SK-N-SH (cell line): ENCODE data around the gene SORL1.

Source experiments
- RFX5 ChIP-seq: IDR thresholded peaks from 2 replicates; pipeline ENCODE4 v1.6.1; 2012; ENCODE audit warnings: mild to moderate bottlenecking, improper control_type of control experiment, low read length
- SIN3A ChIP-seq: IDR thresholded peaks from 2 replicates; pipeline ENCODE4 v1.6.1; 2012; ENCODE audit warnings: low read depth, mild to moderate bottlenecking, low read length, moderate library complexity, borderline replicate concordance
- TF ChIP-seq, protein P1 (sequence below): fragments of 200-600 bp; sonication (generic); IDR thresholded peaks from 2 replicates; pipeline ENCODE4 v1.6.1; 2017; ENCODE audit warnings: antibody characterized with exemption, mild to moderate bottlenecking, moderate library complexity
- TF ChIP-seq, protein P2 (sequence below): IDR thresholded peaks from 2 replicates; pipeline ENCODE4 v1.4.0; 2012; ENCODE audit warnings: low read depth, borderline replicate concordance
- TF ChIP-seq, protein P3 (sequence below): IDR thresholded peaks from 2 replicates; pipeline ENCODE4 v1.4.0; 2012; ENCODE audit warnings: low read depth
- TF ChIP-seq, protein P4 (sequence below): IDR thresholded peaks from 2 replicates; pipeline ENCODE4 v1.4.0; 2012; ENCODE audit warnings: low read depth, borderline replicate concordance

DNA sequence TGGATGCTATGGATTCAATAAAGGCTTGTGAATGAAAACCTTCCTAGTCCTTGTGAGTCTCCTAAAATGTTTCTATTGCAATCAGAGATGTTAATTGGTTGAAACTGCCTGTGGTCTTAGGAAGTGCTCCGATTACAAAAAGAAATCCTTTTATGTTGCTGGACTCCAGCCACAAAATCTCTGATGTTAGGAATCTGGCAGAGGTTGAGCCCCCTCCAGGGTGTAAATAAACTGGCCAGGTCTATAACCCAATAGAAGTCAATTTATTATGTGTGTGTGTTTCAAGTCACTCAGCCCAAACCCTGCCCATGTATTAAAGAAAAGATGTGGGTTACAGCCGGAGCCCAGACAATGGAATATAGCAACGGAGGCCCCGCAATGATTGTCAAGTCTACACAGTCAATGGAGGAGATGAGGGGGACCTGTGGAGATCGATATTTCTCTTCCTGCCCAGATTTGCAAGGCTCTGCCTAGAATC is 218.7 kb downstream of the SORL1 start:
- TF ChIP-seq, protein P1, sequence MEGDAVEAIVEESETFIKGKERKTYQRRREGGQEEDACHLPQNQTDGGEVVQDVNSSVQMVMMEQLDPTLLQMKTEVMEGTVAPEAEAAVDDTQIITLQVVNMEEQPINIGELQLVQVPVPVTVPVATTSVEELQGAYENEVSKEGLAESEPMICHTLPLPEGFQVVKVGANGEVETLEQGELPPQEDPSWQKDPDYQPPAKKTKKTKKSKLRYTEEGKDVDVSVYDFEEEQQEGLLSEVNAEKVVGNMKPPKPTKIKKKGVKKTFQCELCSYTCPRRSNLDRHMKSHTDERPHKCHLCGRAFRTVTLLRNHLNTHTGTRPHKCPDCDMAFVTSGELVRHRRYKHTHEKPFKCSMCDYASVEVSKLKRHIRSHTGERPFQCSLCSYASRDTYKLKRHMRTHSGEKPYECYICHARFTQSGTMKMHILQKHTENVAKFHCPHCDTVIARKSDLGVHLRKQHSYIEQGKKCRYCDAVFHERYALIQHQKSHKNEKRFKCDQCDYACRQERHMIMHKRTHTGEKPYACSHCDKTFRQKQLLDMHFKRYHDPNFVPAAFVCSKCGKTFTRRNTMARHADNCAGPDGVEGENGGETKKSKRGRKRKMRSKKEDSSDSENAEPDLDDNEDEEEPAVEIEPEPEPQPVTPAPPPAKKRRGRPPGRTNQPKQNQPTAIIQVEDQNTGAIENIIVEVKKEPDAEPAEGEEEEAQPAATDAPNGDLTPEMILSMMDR = no peak
- TF ChIP-seq, protein P2, sequence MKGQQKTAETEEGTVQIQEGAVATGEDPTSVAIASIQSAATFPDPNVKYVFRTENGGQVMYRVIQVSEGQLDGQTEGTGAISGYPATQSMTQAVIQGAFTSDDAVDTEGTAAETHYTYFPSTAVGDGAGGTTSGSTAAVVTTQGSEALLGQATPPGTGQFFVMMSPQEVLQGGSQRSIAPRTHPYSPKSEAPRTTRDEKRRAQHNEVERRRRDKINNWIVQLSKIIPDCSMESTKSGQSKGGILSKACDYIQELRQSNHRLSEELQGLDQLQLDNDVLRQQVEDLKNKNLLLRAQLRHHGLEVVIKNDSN = no peak
- TF ChIP-seq SIN3A (no peak), RFX5 (no peak)
- TF ChIP-seq, protein P3, sequence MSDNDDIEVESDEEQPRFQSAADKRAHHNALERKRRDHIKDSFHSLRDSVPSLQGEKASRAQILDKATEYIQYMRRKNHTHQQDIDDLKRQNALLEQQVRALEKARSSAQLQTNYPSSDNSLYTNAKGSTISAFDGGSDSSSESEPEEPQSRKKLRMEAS = no peak
- TF ChIP-seq, protein P4, sequence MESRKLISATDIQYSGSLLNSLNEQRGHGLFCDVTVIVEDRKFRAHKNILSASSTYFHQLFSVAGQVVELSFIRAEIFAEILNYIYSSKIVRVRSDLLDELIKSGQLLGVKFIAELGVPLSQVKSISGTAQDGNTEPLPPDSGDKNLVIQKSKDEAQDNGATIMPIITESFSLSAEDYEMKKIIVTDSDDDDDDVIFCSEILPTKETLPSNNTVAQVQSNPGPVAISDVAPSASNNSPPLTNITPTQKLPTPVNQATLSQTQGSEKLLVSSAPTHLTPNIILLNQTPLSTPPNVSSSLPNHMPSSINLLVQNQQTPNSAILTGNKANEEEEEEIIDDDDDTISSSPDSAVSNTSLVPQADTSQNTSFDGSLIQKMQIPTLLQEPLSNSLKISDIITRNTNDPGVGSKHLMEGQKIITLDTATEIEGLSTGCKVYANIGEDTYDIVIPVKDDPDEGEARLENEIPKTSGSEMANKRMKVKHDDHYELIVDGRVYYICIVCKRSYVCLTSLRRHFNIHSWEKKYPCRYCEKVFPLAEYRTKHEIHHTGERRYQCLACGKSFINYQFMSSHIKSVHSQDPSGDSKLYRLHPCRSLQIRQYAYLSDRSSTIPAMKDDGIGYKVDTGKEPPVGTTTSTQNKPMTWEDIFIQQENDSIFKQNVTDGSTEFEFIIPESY = no peak
